GM21390 (cell line): ENCODE measurements around the gene SMARCAL1.

Experiments
- ATAC-seq: cut with Tn5 transposase; IDR thresholded peaks from one replicate; pipeline ENCODE4 v1.9.1; 2021; ENCODE audit not compliant: unreplicated experiment

SMARCAL1 gene

DNA sequence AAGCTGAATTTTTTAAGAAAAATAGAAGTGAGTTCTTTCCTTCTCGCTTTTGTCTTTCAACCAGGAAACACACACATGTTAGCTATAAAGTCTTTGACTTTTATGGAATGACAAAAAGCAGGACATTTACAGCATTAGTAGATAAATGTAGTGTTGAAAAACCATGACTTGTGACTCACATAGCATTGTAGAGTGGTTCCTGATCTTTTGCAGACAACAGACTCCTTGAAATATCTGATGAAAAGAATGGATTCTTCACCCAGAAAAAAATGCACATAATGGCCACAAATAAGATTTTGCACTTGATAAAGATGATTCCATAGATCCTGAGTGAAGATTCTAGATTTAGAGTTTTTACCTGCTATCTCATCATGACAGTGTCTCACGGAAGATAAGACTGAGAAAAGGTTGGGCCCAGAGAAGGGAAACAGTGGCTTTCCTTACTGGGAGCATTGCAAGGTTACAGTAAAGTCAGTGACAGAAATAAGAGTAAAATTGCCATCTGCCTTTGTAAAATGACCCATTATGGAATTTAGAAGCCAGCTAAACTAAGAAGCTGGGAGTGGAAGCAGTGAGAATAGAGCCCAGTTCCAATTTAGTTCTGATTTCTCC lies 14.0 kb downstream of the SMARCAL1 start:
- no peak for ATAC-seq

DNA sequence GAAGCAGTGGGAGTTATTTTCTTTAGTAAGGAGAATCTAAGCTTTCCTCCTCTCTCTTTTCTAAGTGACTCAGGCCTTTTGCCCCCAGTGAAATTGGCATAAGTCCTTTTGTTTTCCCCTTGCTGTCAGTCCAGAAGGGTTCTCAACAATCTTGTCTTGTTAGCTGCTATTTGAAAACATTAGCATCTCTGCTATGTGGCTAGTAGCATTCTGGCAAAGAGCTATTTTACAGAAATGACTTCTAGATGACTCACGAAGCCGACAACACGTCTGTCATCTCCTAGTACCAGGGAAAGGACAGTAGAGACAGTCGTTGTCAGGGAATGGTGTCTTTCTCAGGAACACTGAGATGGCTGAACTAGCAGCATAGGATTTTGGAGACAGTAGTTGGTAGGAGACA lies 14.7 kb downstream of the SMARCAL1 start:
- ATAC-seq = no peak

DNA sequence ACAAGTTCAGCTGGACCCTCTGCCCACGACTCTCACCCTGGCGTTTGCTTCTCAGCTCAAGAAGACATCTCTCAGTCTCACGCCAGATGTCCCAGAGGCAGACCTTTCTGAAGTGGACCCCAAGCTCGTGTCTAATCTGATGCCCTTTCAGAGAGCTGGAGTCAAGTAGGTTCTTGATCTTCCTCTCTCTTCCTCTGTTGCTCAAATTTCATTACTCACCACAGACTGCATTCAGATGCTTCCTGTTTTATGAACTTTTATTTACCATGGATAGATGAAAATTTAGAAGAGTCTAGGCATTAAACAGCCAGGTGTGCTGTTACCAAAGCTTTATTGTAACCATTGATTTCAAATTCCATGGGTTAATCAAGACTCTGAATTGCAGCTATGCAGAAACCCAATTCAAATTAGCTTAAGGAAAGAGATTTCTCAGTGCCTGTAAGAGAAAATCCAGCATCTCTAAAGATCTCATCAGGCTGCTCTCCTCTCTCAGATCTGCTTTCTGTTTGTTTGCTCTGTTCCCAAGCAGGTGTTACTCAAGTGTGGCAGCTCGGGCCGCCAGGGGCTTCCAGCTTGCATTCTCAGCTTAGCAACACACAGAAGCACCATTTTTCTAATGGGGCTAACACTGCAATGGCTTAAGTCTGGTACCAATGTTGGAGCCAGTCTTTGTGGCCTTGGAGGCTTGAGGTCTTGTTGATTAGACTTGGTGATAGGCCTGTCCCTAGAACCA lies 16.5 kb downstream of the SMARCAL1 start:
- ATAC-seq = no peak

DNA sequence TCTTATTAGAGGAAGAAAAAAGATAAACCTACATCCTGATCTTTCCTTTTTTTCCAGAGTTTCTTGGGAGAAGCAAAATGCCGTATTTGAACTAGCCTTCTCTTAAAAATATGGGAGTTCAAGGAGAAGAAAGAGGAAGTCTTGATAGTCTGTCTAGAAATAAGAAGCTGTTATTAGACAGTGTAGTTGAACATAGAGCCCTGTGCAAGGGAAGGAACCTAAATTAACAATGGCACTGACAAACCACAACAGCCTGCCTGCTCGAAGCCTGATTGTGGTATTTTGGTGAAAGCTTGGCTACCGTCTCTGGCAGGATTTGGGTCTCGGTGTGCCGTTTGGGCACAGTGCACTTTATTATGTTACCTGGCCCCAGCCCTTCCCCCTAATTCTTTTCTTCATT lies 17.1 kb downstream of the SMARCAL1 start:
- ATAC-seq = no peak

DNA sequence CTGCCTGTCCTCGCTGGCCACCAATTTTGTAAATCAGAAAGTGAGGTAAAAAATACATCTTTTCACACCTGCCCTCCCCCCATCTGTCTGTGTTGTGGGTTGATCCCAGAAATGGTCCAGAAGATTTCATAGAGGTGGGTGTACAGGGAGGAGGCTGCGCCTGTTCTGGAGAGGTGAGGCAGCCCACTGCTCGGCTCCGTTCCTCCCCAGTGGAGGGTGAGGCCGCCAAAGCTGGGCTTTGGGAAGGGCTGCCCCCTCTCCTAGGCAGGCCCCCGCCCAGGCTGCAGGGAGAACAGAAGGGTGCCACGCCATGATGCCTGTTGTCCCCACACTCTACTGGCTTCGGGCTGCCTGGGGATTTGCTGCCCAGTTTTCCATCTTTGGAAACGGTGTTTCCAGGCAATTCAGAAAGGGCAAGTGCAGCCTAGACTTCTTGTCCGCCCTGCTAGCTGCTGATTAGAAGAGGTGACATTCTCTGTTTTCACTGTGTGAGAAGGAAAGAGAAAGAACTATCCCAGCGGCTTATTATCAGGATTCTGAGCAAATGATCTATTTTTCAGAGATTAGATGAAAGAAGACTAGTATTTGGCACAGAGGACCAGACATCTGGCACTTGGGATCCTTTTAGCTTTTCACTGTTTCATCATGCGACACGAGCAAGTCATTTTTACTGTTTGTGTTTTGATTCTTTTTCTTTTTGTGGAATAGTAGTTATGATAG lies 18.7 kb downstream of the SMARCAL1 start:
- no peak for ATAC-seq

DNA sequence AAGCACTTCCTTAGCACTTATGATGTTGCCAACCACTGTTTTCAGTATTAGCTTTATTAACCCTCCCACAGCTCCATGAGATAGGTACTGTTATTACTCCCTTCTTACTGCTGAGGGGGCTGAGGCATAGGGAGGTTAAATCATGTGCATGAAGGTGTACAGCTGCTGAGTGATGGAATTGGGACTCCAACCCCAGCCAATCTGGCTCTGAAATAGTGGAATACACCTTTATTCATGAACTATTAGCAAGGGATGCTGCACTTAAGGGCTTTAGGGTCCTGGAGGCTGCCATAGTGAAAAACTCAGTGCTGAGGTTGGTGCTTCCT lies 19.2 kb downstream of the SMARCAL1 start:
- no peak for ATAC-seq

DNA sequence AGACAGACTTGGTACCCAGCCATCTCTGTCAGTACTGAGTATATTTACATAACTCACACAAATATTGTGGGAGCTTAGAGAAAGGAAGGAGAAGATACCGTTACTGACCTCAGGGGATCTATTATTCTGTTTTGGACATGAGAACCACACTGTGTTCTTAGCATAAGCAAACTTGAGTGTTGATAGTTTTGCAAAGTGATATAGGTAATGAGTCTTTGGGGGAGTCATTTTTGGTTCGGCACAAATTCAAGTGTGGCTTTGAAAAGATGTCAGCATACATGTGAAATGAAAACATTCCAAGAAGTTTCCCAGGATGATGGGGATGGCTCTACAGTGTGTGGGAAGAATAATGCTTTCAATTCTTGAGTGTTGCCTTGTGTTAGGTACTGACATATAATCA lies 24.1 kb downstream of the SMARCAL1 start:
- ATAC-seq = no peak

DNA sequence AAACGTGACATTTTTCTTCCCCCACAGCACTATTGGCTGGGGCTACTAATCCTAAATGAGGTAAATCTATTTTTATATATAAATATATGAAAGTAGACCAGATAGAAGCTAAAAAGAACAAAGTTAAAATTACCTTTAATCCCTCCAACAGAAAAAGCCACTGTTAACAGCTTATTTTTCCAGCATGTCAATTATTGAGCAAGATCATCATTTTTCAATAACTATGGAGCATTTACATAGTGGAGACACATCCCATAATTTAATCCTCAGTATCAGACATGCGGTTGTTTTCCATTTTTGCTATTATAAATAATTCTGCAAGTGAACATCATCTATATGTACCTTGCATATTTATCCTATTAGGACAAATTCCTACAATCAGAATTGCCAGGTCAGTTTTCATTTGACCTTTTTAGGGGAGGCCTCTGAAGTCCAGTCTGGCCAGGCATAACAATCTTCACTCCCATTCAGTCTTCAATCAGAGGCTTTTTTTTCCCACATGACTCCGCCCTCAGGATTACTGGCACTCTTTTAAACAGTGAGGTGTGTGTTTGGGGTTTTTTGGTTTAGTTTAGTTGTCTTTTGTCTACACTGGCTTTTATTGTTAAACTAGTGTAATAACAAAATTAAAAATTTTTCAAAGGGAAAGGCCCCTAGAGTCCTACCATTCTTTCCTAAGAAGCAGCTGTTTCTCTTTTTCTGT lies 29.2 kb downstream of the SMARCAL1 start:
- ATAC-seq = no peak

DNA sequence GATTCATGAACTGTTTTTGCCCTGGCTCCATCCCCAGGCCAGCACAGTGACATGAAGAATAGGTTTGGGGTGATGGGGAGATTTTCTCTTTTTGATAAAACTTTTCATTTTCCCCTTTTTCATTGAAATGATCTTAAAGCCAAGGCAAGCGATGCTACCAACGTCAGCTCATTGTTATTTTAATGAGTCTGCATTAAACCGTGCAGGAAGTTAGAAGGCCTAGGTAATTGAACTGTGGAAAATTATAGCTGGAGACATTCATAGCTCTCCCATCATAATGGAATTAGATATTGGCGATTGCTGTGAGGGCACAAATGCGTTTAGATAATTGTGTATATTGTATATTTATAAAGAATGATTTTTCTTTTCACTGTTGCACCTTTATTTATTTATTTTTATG lies 33.2 kb downstream of the SMARCAL1 start:
- ATAC-seq = no peak

DNA sequence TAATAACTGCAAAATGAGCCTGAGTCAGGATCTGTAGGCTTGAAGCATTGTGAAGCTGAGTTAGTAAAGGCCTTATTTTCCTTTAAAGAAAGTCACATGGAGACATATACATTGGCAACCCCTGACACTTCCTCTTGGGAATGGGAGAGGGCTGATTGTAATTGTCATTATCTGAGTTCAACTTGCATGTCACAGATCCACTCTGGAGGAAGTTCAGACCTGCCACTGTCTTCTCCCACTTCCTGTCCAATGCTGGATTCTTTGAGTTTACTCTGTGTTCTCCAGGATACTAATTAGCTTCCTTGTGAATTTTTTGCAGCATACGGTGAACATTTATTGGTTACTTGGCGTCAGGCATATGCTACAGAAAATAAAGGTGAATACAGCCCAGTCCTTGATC lies 34.1 kb downstream of the SMARCAL1 start:
- ATAC-seq = no peak

DNA sequence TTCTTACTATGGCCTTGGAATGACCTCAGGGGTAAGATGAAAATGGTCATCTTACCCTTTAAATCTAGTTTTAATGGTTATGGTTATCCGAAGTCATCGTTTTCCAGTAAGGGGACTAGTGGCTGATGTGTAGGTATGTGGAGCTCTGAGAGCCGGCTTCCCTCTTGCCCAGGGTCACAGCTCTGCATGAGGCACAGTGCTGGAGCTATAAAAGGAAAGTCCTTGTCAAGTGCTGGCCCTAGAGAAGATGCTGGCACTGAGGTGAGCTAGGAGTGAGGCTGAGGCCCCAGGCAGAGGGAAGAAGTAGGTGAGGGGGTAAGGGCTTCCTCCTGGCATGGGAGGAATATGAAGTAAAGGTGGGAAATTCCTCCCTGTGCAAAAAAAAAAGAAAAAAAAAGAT lies 35.0 kb downstream of the SMARCAL1 start:
- ATAC-seq = no peak

DNA sequence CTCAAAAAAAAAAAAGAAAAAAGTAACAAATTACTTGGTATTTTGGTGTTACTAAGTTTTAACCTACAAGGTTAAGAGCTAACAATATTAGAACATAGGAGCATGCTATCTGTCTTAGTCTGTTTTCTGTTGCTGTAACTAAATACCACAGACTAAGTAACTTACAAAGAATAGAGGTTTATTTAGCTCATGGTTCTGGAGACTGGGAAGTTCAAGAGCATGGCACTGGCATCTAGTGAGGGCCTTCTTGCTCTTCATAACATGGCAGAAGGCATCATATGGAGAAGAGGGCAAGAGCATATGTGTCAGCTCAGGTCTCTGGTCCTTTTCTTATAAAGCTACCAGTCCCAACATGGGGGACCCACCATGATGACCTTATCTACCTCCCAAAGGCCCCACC lies 36.5 kb downstream of the SMARCAL1 start:
- ATAC-seq = no peak

DNA sequence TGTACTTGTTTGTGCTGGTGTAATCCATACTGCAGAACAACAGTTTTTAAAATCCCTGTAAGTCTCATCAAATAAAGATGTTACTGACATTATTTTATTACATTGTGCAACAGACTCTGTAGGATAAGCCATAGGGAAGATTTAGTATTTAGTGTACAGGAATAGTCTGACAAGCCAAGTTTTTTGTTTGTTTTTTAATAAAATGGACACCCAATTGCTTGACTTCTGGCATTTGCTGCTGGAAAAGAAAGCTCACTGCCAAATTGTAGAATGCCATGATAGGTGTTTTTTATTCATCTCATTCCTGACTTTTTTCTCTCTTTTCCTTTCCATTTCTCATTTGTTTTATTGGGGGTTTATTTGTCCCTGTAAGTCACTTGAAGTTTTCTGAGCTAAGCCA lies 38.1 kb downstream of the SMARCAL1 start:
- no peak for ATAC-seq

DNA sequence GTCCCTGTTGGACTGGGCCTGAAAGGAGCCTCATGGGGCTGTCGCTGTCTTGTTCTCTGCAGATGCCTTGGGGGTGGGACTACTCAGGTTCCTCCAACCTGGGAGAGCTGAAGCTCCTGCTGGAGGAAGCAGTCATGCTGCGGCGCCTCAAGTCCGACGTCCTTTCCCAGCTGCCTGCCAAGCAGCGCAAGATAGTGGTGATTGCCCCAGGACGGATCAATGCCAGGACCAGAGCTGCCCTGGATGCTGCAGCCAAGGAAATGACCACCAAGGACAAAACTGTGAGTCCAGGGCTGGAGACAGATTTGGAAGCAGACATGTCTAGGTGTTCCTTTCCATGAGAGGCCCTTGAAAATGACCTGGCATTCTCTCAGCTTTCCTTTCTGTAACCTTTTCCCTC lies 38.5 kb downstream of the SMARCAL1 start:
- ATAC-seq = no peak

DNA sequence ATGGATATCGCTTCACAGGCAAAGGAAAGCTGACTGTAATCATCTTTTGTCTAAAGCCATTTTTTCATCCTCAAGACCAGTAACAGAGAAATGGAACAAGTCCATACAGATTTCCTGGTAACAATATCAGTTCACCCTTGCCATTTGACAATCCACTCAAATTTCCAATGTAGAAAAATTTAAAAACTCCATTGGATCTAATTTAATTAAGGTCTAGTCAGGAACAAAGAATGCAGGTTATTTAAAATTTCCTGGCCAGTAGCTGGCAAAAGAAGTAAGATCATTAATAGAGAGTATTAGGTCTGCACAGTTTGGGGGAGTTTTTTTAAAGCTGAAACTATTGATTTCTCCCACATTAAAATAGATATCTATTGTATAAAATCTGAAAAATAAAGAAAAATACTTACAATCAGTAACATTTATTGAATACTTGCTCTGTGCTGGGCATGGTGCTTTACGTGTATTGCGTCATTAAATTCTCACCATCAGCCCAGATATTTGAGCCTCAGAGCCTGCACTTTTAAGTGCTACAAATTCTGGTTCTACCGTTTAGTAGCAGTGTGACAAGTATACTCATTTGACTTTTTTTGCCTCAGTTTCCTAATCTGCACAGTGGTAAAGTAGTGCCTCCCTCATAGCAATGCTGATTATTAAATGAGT lies 41.8 kb downstream of the SMARCAL1 start:
- ATAC-seq = no peak

DNA sequence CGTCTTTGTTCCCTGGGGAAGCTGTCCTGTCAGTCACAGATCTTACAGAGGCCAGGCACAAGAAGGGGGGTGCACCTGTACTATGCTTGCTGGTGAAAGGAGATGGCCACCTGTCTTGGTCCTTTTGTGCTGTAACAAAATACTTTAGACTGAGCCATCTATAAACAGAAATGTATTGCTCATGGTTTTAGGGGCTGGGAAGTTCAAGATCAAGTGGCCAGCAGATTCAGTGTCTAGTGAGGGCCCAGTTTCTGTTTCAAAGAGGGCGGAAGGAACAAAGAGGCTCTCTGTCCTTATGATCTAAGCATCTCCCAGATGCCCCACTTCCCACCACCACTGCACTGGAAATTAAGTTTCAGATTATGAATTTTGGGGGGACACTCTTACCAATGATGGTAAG lies 50.9 kb downstream of the SMARCAL1 start:
- ATAC-seq = no peak

DNA sequence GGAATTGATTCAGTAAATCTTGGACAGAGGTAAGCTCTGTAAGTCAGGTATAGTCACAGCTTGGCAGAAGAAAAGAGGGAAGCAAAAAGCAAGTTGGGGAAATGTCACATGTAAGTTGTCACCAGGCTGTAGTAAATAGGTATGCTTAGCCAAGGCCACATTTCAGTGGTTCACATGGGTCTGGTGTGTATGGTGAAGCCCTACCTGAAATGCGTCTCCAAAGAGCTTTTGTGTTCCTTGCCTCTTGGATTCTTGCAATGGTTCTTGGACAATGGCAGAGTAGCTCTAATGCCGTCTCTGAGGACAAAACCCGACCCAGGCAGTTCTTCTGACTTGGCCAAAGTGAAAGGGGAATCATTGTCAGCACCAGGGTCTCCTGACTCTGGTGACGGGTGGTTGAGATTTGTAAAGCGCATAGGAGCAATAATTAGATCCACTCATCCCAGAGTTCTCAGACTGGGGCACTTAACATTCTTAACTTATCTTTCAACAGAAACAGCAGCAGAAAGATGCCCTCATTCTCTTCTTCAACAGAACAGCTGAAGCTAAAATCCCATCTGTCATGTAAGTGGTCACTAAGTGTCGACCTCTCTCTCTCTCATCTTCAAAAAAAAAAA lies 51.9 kb downstream of the SMARCAL1 start:
- ATAC-seq = no peak

DNA sequence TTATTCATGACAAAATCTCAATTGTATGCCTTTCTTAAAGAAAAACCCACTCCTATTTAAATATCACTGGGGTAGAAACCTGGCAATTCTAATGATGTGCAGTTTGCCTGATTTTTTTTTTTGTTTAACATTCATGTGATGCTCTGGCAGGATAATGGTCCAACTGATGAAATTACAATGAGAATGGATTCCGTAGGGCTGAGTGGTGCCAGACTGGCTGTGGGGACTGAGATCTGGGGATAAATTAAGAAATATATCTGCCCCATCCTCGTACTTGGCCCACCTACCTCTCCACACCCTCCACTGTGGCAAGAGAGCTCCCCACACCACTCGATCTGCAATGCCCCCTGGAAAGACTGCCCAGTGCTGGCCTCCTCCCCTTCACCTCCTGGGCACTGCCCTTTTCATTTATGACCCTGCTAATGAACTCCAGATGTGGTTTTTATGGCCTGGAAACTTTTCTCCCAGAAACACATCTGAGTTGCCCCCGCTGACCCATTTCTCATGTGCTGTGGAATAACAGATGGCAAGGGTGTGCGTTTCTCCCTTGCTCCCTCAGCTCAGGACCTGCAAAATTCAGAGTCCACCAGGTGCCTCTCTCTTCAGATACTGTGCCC lies 53.4 kb downstream of the SMARCAL1 start:
- no peak for ATAC-seq

DNA sequence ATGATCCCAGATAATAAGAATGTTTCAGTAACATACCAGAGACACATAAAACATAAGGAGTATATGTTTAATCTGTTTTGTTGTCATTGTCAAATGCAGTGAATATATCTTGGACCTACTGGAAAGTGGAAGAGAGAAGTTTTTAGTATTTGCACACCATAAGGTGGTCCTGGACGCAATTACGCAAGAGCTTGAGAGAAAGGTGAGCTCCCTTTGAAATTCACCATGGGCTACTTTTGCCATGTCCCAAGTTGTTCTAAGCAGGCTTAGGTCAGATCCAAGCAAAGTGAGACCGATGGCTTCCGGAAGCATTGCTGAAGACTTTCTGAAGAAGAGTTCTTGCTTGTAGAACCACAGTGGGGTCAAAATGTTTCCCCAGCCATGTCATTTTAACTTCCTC lies 55.6 kb downstream of the SMARCAL1 start:
- ATAC-seq = no peak

DNA sequence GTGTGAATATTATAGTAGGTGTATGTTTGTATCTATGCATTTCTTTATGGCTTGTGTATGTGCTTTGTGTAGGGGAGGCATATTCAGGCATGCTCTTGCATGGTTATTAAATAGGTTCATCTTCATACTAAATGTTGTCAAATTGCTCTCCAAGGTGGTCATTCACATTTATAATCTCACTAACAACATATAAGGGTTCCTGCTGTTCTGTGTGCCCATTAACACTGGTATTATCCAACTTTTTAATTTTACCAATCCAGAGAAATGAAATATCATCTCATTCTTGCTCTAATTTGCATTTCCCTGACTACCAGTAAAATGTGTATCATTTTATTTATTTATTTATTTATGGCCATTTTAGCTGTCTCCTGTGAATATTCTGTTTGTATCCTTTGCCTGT lies 57.4 kb downstream of the SMARCAL1 start:
- ATAC-seq = no peak

DNA sequence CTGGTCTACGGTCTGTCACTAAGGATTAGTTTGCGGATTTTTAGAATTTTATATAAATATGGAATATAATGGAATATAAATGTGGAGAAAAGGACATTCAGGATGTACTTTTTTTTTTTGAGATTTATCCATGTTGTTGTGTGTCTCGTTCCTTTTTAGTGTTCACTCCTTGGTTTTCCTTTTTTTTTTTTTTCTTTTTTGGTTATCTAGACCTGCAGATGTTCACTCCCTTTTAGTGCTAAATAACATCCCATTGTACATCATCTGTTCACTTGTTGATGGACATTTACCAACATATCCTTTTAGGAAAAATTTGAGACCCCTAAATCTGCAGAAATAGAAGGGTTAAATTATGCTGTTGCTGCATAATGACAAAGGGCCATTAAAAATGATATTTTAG lies 60.9 kb downstream of the SMARCAL1 start:
- ATAC-seq = no peak
